CD4-positive, alpha-beta memory T cell (primary cell): ENCODE results near the gene KIF27. TPM values are rescaled to one million over a fixed set of nuclear protein-coding genes. Genes with fewer than 3 reads are reported as not detected.
"Not testable (repeated sequence)": the region's sequence is repeated elsewhere in the genome, so short reads cannot be mapped to it uniquely, and the experiment has no call there.

Experiments
- CTCF ChIA-PET: fragments of 350-600 bp; sonication (Branson Sonifier 250); formaldehyde crosslinking; loops from one replicate; lab custom pipeline; 2021; ENCODE audit warnings: inconsistent platforms; ENCODE audit not compliant: partially characterized antibody; lab: Charles Lee
- POLR2A ChIA-PET: fragments of 350-600 bp; sonication (Branson Sonifier 250); formaldehyde crosslinking; loops from one replicate; lab custom pipeline; 2021; ENCODE audit not compliant: partially characterized antibody; lab: Charles Lee
- DNase-seq, 5 donors: peaks; one replicate each; pipeline versions ENCODE4 v3.0.0 to v3.0.0-alpha.2; 2020 to 2022; ENCODE audit warnings: mixed read lengths in 1 of 5
- H3K27ac ChIP-seq: one replicate; pipeline ENCODE4 v1.7.0; 2013; ENCODE audit warnings: low read depth, low read length
- H3K27me3 ChIP-seq: 2 replicates; pipeline ENCODE4 v1.7.0; 2013; ENCODE audit warnings: mild to moderate bottlenecking, low read length, moderate library complexity; ENCODE audit not compliant: insufficient read depth
- H3K36me3 ChIP-seq: 2 replicates; pipeline ENCODE4 v1.7.0; 2013; ENCODE audit warnings: mild to moderate bottlenecking, low read length, moderate library complexity; ENCODE audit not compliant: insufficient read depth
- H3K4me1 ChIP-seq: 2 replicates; pipeline ENCODE4 v1.7.0; 2013; ENCODE audit warnings: mild to moderate bottlenecking, low read length, moderate library complexity; ENCODE audit not compliant: insufficient read depth
- H3K4me3 ChIP-seq, 2 donors: one replicate each; pipeline ENCODE4 v1.7.0; 2013; ENCODE audit warnings: low read length in 2 of 2, mild to moderate bottlenecking in 1 of 2
- H3K9me3 ChIP-seq, 2 donors: one replicate each; pipeline ENCODE4 v1.7.0; 2013; ENCODE audit warnings: low read length in 2 of 2, control low read depth in 1 of 2; ENCODE audit not compliant: control insufficient read depth in 1 of 2
- H3K27ac Mint-ChIP-seq, 7 donors: one replicate each; pipeline ENCODE4 v1.8.0; 2020 to 2021; ENCODE audit warnings: mixed read lengths in 7 of 7, mild to moderate bottlenecking in 6 of 7, inconsistent platforms in 3 of 7, moderate library complexity in 3 of 7
- H3K27me3 Mint-ChIP-seq, 2 donors: one replicate each; pipeline ENCODE4 v1.8.0; 2020 to 2021; ENCODE audit warnings: mixed read lengths in 2 of 2
- H3K36me3 Mint-ChIP-seq, 2 donors: one replicate each; pipeline ENCODE4 v1.8.0; 2020 to 2021; ENCODE audit warnings: mixed read lengths in 2 of 2, inconsistent platforms in 1 of 2, mild to moderate bottlenecking in 1 of 2
- H3K4me1 Mint-ChIP-seq, 4 donors: one replicate each; pipeline ENCODE4 v1.8.0; 2020 to 2021; ENCODE audit warnings: mixed read lengths in 4 of 4, mild to moderate bottlenecking in 1 of 4
- H3K4me3 Mint-ChIP-seq, 8 donors: one replicate each; pipeline ENCODE4 v1.8.0; 2020 to 2021; ENCODE audit warnings: mixed read lengths in 8 of 8, mild to moderate bottlenecking in 7 of 8, moderate library complexity in 6 of 8, inconsistent platforms in 3 of 8
- H3K9me3 Mint-ChIP-seq, 8 donors: one replicate each; pipeline ENCODE4 v1.8.0; 2020 to 2021; ENCODE audit warnings: mixed read lengths in 8 of 8, mild to moderate bottlenecking in 5 of 8, inconsistent platforms in 3 of 8, moderate library complexity in 1 of 8
- intact Hi-C: fragments of 100-400 bp; cut with micrococcal nuclease; formaldehyde crosslinking; loops from one replicate; pipeline ENCODE4 v1.15.1; 2023
- polyA plus RNA-seq, 2 donors: library from polyadenylated mRNA; unstranded; fragments of 300-500 nt; fragmentation: Illumina TruSeq; gene quantifications; one replicate each; pipeline ENCODE4 v1.2.3, GENCODE V29; 2021
- total RNA-seq, 2 experiments: library from RNA; stranded (reverse); gene quantifications; one replicate each; pipeline ENCODE4 v1.2.3, GENCODE V29; 2021

The KIF27 gene
- total and polyA plus RNA-seq, 4 experiments from 2014 or later, result 1.5 to 5.2 (median 3.4) TPM

DNA sequence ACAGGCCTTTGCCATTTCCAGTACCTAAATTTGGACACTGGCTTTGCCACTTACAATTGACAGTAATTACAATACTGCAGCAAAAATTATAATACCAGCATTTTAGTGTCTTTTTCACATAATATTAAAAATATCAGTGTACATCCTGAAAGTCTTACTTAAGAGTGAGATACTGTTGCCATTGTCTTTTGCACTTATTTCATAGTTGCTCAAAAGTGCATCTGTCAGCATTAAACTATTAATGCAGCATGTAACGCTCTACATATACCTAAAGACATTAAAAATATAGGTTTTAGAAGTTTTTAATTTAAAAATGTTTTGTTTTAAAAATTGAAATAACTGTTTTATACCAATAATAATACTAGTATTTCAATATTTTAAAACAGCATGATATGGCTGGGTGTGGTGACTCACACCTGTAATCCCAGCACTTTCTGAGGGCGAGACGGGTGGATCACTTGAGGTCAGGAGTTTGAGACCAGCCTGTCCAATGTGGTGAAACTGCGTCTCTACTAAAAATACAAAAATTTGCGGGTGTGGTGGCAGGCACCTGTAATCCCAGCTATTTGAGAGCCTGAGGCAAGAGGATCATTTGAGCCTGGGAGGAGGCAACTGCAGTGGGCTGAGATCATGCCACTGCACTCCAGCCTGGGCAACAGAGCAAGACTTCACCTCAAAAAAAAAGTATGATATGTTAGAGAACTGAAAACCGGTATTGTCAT lies 39.4 kb downstream of the KIF27 start:
- H3K27me3 ChIP-seq, H3K27ac Mint-ChIP-seq, DNase-seq, H3K4me3 Mint-ChIP-seq, H3K27me3 Mint-ChIP-seq, H3K4me1 ChIP-seq, intact Hi-C loops, CTCF ChIA-PET, H3K9me3 ChIP-seq, H3K4me3 ChIP-seq, H3K9me3 Mint-ChIP-seq, H3K36me3 ChIP-seq, H3K36me3 Mint-ChIP-seq, POLR2A ChIA-PET, H3K4me1 Mint-ChIP-seq, H3K27ac ChIP-seq: not testable (repeated sequence)

- POLR2A ChIA-PET, H3K27ac Mint-ChIP-seq, intact Hi-C loops, H3K27me3 Mint-ChIP-seq, DNase-seq, H3K9me3 ChIP-seq, H3K4me1 ChIP-seq, H3K9me3 Mint-ChIP-seq, H3K36me3 Mint-ChIP-seq, H3K4me3 ChIP-seq, H3K27ac ChIP-seq, H3K36me3 ChIP-seq, H3K27me3 ChIP-seq, H3K4me3 Mint-ChIP-seq, H3K4me1 Mint-ChIP-seq: not testable (repeated sequence)
- CTCF ChIA-PET, result interaction anchor here (0.5 kb wide), 1 partner anchor 179 kb away, joined by 3 read pairs; no protein-coding TSS in a partner anchor
These were observed 45.7 kb downstream of the KIF27 start for GRCh38 chr9:83875559-83875958.

GRCh38 chr9:83849895-83850294 lies 71.3 kb downstream of the KIF27 start:
- H3K9me3 Mint-ChIP-seq, H3K27me3 ChIP-seq, H3K27ac ChIP-seq, H3K4me3 Mint-ChIP-seq, POLR2A ChIA-PET, H3K27me3 Mint-ChIP-seq, H3K9me3 ChIP-seq, CTCF ChIA-PET, H3K27ac Mint-ChIP-seq, DNase-seq, H3K4me3 ChIP-seq, H3K4me1 ChIP-seq, H3K36me3 ChIP-seq, H3K4me1 Mint-ChIP-seq, intact Hi-C loops: not testable (repeated sequence)
- H3K36me3 Mint-ChIP-seq, result peaks cover 8 to 12% of the 10 kb centered on the region in 2 donors

GRCh38 chr9:83837070-83837643 lies 84.1 kb downstream of the KIF27 start:
- CTCF ChIA-PET, H3K4me3 ChIP-seq: not testable (repeated sequence)

GRCh38 chr9:83830426-83831071 lies 90.7 kb downstream of the KIF27 start:
- intact Hi-C loops, H3K27ac Mint-ChIP-seq, H3K4me1 ChIP-seq, CTCF ChIA-PET, H3K27me3 Mint-ChIP-seq, H3K36me3 ChIP-seq, H3K4me3 Mint-ChIP-seq, H3K36me3 Mint-ChIP-seq, H3K4me3 ChIP-seq, POLR2A ChIA-PET, H3K27me3 ChIP-seq, H3K27ac ChIP-seq, H3K9me3 Mint-ChIP-seq, H3K4me1 Mint-ChIP-seq, DNase-seq, H3K9me3 ChIP-seq: not testable (repeated sequence)

More at GRCh38 chr9:83837070-83837643, 84.1 kb downstream of the KIF27 start:
- DNase-seq, H3K27ac ChIP-seq, H3K4me3 Mint-ChIP-seq, H3K4me1 Mint-ChIP-seq, H3K36me3 Mint-ChIP-seq, H3K27me3 ChIP-seq, H3K4me1 ChIP-seq, H3K9me3 Mint-ChIP-seq, intact Hi-C loops, H3K9me3 ChIP-seq, H3K27ac Mint-ChIP-seq, H3K36me3 ChIP-seq, H3K27me3 Mint-ChIP-seq, POLR2A ChIA-PET: not testable (repeated sequence)

DNA sequence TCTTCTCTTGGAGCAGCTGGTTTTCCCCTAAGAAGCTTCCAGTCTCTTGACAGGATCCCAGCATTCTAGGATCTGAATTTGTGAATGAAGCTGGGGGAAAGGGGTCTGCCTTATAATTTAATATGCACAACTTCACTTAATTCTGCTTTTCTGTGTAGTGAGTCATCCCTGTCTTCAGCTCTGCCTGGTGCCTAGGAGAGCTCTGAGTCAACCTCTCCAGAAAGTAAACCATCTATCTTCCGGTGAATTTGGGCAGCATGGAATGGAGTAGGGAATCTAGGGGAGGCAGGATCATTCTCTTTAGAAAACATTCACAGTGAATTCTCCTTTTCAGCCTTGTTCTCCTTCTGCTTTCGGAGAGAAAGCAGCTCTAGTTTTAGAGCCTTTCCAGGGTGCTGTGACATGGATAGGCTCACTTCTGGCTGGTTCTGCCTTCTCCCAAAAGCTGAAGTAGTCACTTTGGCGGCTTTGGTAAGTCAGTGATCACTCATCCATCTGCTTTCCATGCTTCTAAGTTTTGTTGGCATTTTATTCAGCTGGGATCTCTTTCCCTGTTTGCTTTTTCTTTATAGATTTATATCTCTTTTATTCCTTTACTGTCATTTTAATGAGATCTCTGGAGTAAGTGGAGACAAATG lies 96.1 kb downstream of the KIF27 start:
- H3K36me3 ChIP-seq, H3K9me3 Mint-ChIP-seq, H3K27me3 Mint-ChIP-seq, H3K4me1 Mint-ChIP-seq, H3K27me3 ChIP-seq, DNase-seq, H3K9me3 ChIP-seq, CTCF ChIA-PET, H3K4me3 ChIP-seq, H3K27ac Mint-ChIP-seq, H3K27ac ChIP-seq, H3K4me1 ChIP-seq, H3K36me3 Mint-ChIP-seq, intact Hi-C loops, POLR2A ChIA-PET, H3K4me3 Mint-ChIP-seq: not testable (repeated sequence)
